Epithelial cell of alveolus of lung (primary cell): Measurements from ENCODE around the gene ECD. TPM values are rescaled to one million over a fixed set of nuclear protein-coding genes. Genes with fewer than 3 reads are reported as not detected.

Experiments used
- total RNA-seq: library from RNA; depleted of rRNA; stranded (reverse); fragments of >200 nt; gene quantifications from 2 replicates; pipeline ENCODE4 v1.2.1, GENCODE V29; 2015

The ECD gene
- 22.3 and 28.8 TPM in 2 replicates for total RNA-seq

GRCh38 chr10:73167783-73168464 lies at the start of gene ECD, which contains the start of gene FAM149B1:
Gene ECD (minus strand): TSS chr10:73168008. CDS start chr10:73163937, 4,071 bp downstream.
Gene FAM149B1 (plus strand): TSS chr10:73168119. CDS start chr10:73168340, 221 bp downstream.

GRCh38 chr10:73110345-73110849 lies 57.4 kb downstream of the ECD start, which contains the start of gene NUDT13:
Gene NUDT13 (plus strand): TSS chr10:73110455. CDS start chr10:73114366, 3,911 bp downstream.

GRCh38 chr10:73096449-73097304 lies 71.1 kb downstream of the ECD start, which contains the start of gene P4HA1:
Gene P4HA1 (minus strand): TSS chr10:73096866. CDS start chr10:73074883, 21,983 bp downstream.

Other genes starting within 250 kb of the ECD start
- not detected in 2 replicates for gene PLA2G12B, start 213.2 kb downstream of the ECD start, total RNA-seq
- gene P4HA1, start 71.1 kb downstream of the ECD start, total RNA-seq = 175 and 189 TPM in 2 replicates
- 1.1 and 1.4 TPM in 2 replicates for gene NUDT13, start 57.6 kb downstream of the ECD start, total RNA-seq
- 6.9 and 9.6 TPM in 2 replicates for gene FAM149B1, start 111 bp upstream of the ECD start, total RNA-seq
- 11.3 and 30.8 TPM in 2 replicates for gene DNAJC9, start 79.2 kb upstream of the ECD start, total RNA-seq
- gene MRPS16, start 84.6 kb upstream of the ECD start, total RNA-seq = 46.5 and 60.0 TPM in 2 replicates
- gene CFAP70, start 190.9 kb upstream of the ECD start, total RNA-seq = 0.13 and 0.64 TPM in 2 replicates
- gene ANXA7, start 246.1 kb upstream of the ECD start, total RNA-seq = 45.6 and 75.9 TPM in 2 replicates